Activated CD4-positive, alpha-beta T cell treated with anti-CD3 and anti-CD28 coated beads, Interleukin-2, amount 50 U/mL, for 48 hours (primary cell): Measurements from ENCODE around the gene ZNF775.

ENCODE experiments used
- DNase-seq, 2 experiments: peaks; one replicate each; pipeline ENCODE4 v3.0.0-alpha.2; 2020

ZNF775 gene

GRCh38 chr7:150369748-150370501 is 9.2 kb upstream of the ZNF775 start:
- no peak for DNase-seq

DNA sequence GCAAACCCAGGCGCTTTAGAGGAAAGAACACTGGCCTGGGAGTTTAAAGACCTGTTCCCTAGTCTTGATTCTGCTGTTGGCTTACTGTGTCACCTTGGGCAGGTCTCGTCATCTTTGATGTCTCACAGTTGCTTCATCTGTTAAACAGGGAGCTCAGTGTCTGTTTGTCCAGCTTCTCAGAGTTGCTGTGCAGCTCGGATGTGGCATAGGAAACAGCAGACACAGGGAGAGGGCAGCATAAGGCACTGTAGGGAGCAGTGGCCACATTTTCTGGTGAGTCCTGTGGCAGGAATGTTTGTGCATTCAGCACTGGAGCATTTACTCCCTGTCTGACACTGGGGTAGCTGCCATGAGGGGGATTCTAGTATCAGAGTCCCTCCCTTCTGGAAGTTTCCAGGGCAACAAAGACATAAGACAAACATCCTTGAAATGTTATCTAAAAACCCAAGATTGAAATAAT is 8.5 kb upstream of the ZNF775 start:
- DNase-seq: no peak

GRCh38 chr7:150371131-150371995 is 7.8 kb upstream of the ZNF775 start:
- DNase-seq: no peak

DNA sequence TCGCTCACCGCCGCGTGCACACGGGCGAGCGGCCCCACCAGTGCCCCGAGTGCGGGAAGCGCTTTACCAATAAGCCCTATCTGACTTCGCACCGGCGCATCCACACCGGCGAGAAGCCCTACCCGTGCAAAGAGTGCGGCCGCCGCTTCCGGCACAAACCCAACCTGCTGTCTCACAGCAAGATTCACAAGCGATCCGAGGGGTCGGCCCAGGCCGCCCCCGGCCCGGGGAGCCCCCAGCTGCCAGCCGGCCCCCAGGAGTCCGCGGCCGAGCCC is 7.2 kb upstream of the ZNF775 start:
- DNase-seq: no peak

GRCh38 chr7:150372271-150373048 is 6.7 kb upstream of the ZNF775 start:
- DNase-seq: no peak

DNA sequence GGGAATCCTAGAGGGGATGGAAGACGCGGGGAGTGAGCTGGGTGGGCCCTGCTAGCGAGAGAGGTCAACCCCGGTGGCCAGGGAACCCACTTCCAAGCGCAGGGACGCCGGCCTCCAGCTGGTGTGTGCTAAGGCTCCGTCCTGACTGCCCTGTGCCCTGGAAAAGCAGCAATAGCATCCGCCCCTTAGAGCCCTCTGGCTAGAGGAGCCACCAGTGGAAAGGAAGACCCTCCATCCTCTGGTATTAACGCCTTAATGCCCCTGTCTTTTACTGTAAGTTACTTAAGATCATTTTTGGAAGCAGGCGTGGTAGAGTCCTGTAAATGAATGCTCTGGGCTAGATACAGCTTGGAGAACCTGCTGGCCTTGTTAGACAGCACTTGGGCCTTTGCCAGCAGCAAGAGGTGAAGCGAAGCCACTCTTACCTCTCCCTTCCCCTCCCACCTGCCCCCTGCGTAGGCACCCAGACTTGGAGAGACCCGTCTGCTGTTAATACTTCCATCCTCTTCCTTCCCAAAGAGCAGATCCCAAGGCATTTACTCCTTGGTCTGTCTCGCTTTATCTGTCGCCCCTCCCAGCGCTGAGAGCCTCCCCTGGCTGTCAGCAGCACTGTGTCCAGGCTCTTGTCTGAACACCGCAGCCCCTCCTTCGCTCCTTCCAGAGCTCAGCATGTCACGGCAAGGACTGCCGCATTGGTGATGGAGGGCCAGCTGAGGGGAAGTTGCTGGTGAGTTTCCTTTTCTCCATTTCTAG is 5.9 kb upstream of the ZNF775 start:
- DNase-seq: no peak

- no peak for DNase-seq
Observed at GRCh38 chr7:150374026-150374425, 5.1 kb upstream of the ZNF775 start.

- no peak for DNase-seq
Observed at GRCh38 chr7:150374472-150374871, 4.7 kb upstream of the ZNF775 start.

GRCh38 chr7:150375662-150376521 is 3.2 kb upstream of the ZNF775 start:
- DNase-seq: peak; percentile 38 to 52

- DNase-seq: no peak
Observed at GRCh38 chr7:150376560-150376959, 2.6 kb upstream of the ZNF775 start.

- DNase-seq: no peak
Observed at GRCh38 chr7:150377196-150377595, 1.9 kb upstream of the ZNF775 start.

- DNase-seq: no peak
Observed at GRCh38 chr7:150377635-150378034, 1.5 kb upstream of the ZNF775 start.

- DNase-seq: peak; percentile 34 to 43
Observed at GRCh38 chr7:150378115-150378852, 846 bp upstream of the ZNF775 start.

DNA sequence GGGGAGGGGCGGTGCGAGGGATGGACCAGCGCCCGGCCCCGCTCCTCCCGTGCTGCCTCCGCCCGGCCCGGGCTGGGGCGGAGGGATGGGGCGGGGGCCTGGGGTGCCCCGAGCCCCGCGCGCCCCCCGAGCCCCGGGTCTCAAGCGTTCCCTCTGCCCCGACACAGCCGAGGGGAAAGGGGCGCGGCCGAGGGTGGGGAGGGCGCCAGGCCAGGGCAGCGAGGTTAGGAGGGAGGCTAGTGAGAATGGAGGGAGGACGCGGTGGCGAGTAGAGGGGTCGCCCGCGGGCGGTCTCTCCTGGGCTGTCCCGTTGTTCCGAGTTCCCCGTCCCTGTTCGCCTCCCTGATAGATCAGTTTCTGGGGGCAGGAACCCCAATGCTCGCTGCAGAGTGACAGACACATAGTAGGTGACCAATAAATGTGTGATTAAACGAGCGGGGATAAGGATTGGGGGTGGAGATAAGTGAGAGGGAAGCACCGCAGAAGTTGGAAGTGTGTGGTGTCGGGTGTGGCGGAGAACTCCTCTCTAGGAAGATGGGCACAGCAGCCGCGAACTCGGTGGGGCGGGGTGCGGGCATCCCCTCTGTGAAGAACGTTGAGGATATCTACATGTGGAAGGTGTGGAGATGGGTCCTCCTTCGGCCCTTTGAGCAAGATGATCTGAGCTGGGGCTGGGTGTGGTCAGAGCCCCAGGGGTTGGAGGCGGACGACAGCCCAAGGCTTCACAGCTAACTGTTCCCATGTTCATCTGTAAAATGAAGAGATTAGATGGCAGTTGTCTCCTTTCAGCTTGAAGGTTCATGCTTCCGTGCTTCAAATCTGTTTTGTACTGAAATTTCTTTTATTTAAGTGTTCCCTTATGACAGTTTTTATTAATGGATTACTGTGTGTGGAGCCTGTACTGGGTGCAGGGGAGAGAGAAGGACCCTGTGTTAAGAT is 580 bp downstream of the ZNF775 start:
- peak; percentile 30 to 31 for DNase-seq

- DNase-seq: no peak
Observed at GRCh38 chr7:150380463-150380862, 1.3 kb downstream of the ZNF775 start.

DNA sequence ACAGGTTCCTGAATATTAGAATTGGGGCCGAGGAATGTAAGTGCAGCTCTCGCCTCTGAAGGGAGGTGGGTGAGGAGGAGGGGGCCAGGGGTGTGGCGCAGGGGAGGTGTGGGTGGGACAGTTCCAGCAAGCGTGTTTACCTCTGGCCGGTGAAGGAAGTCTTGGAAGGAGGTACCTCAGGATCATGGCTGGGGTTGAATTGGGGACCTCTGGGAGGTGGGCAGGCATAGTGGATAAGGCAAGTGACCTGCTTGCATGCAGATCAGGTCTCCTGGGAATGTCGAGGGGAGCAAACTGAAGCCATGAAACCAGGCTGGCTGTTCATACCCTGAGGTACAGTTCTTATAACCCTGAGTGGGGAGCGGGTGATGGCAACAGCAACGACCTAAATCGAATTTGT is 2.0 kb downstream of the ZNF775 start:
- DNase-seq: no peak

- DNase-seq: no peak
Observed at GRCh38 chr7:150381785-150382122, 2.6 kb downstream of the ZNF775 start.

GRCh38 chr7:150382123-150382843 is 3.2 kb downstream of the ZNF775 start:
- DNase-seq: no peak

- no peak for DNase-seq
Observed at GRCh38 chr7:150382844-150383225, 3.7 kb downstream of the ZNF775 start.
